Hematopoietic multipotent progenitor cell treated with erythropoietin and hydrocortisone succinate and interleukin-3 and kit ligand, for 15 days (in vitro differentiated cells): Measurements from ENCODE around the gene MAK.
"Not testable (repeated sequence)": the region's sequence is repeated elsewhere in the genome, so short reads cannot be mapped to it uniquely, and the experiment has no call there.

Experiments
- DNase-seq: peaks from one replicate; pipeline ENCODE4 v3.0.0-alpha.2; 2015; ENCODE audit warnings: low spot score

The MAK gene

GRCh38 chr6:10722820-10723566, 115.3 kb downstream of the MAK start, which contains the start of gene TMEM14C:
Gene TMEM14C, plus strand, starts transcription at chr6:10723070. Its CDS starts 1,544 bp downstream, at chr6:10724614.
- peak; percentile 86 for DNase-seq

- no peak for DNase-seq
These were observed 115.8 kb downstream of the MAK start for GRCh38 chr6:10722570-10722819.

GRCh38 chr6:10721850-10722569, 116.3 kb downstream of the MAK start:
- no peak for DNase-seq

DNA sequence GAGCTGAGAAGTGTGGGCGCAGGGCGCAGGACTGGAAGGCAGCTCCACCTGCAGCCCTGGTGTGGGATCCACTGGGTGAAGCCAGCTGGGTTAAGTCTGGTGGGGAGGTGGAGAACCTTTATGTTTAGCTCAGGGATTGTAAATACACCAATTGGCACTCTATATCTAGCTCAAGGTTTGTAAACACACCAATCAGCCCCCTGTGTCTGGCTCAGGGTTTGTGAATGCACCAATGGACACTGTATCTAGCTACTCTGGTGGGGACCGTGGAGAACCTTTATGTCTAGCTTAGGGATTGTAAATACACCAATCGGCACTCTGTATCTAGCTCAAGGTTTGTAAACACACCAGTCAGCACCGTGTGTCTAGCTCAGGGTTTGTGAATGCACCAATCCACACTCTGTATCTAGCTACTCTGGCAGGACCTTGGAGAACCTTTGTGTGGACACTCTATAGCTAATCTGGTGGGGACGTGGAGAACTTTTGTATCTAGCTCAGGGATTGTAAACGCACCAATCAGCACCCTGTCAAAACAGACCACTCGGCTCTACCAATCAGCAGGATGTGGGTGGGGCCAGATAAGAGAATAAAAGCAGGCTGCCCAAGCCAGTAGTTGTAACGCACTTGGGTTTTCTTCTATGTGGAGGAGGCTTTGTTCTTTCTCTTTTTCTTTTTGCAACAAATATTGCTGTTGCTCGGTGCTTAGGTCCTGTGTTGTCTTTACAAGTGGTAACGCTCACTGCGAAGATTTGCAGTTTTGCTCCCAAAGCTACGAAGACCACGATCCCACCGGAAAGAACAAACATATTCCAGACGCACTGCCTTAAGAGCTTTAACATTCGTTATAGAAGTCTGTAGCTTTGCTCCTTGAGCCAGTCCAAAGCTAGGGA, 117.1 kb downstream of the MAK start:
- not testable (repeated sequence) for DNase-seq

DNA sequence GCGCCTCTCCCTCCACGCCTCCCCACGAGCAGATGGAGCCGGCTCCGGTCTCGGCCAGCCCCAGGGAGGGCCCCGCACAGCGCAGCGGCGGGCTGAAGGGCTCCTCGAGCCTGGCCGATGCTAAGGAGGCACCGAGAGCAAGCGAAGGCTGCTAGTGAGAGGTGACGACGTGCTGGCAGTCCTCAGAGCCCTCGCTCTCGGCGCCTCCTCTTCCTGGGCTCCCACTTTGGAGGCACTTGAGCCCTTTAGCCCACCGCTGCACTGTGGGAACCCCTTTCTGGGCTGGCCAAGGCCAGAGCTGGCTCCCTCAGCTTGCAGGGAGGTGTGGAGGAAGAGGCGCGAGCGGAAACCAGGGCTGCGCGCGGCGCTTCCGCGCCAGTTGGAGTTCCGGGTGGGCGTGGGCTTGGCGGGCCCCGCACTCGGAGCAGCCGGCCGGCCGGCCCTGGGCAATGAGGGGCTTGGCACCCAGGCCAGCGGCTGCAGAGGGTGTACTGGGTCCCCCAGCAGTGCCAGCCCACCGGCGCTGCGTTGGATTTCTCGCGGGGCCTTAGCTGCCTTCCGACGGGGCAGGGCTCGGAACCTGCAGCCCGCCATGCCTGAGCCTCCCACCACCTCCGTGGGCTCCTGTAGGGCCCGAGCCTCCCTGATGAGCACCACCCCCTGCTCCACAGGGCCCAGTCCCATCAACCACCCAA, 117.9 kb downstream of the MAK start:
- no peak for DNase-seq

DNA sequence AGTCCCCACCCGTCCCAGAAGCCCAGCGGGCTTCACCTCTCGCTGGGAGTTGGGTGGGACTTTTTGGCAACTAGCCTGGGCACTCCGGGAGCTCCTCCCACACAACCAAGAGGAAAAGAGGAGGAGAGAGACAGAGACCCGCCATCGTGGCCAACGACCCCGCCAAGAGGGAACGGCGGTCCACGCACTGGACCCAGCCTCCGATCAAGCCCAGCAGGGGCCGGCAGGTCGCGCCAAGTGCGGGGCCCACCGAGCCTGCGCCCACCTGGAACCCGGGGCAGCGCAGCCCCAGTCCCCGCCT, 118.4 kb downstream of the MAK start:
- DNase-seq = no peak

DNA sequence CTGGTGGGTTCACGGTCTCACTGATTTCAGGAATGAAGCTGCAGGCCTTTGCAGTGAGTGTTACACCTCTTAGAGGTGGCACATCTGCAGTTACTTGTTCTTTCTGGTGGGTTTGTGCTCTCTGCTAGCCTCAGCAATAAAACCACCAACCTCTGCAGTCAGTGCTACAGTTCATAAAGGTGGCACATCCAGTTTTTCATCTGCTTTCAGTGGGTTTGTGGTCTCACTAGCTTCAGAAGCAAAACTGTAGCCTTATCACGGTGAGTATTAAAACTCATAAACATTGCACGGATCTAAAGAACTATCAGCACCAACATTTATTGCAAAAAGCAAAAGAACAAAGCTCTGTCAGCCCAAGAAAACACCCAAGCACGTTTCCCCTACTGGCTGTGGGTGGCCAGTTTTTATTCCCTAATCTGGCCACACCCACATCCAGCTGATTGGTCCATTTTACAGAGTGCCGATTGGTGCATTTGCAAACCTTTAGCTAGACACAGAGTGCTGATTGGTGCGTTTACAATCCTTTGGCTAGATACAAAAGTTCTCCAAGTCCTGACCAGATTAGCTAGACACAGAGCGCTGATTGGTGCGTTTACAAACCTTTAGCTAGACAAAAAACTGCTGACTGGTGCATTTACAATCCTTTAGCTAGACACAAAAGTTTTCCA, 118.9 kb downstream of the MAK start:
- peak; percentile 34 for DNase-seq

GRCh38 chr6:10713962-10714361, 124.4 kb downstream of the MAK start:
- no peak for DNase-seq
